GM10248 (cell line): ENCODE data around the gene KDM1B.
"Not testable (repeated sequence)": the region's sequence is repeated elsewhere in the genome, so short reads cannot be mapped to it uniquely, and the experiment has no call there.

Experiments used
- CTCF ChIA-PET: fragments of 300-600 bp; sonication (Branson Sonifier 250); formaldehyde crosslinking; extraction: SDS; loops from one replicate; lab custom pipeline; 2021; ENCODE audit warnings: antibody characterized with exemption; lab: Yijun Ruan, JAX
- POLR2A ChIA-PET: fragments of 350-650 bp; sonication (Branson Sonifier 250); formaldehyde crosslinking; extraction: SDS; loops from one replicate; lab custom pipeline; 2020; ENCODE audit warnings: antibody characterized with exemption; lab: Yijun Ruan, JAX
- DNase-seq: peaks from one replicate; pipeline ENCODE4 v3.0.0; 2012; ENCODE audit errors: extremely low spot score
- TF ChIP-seq, protein P1 (sequence below): IDR thresholded peaks from 2 replicates; pipeline ENCODE4 v1.5.1; 2012; ENCODE audit warnings: mild to moderate bottlenecking, low read depth; ENCODE audit errors: extremely low read depth, missing control alignments, control extremely low read depth

KDM1B gene

DNA sequence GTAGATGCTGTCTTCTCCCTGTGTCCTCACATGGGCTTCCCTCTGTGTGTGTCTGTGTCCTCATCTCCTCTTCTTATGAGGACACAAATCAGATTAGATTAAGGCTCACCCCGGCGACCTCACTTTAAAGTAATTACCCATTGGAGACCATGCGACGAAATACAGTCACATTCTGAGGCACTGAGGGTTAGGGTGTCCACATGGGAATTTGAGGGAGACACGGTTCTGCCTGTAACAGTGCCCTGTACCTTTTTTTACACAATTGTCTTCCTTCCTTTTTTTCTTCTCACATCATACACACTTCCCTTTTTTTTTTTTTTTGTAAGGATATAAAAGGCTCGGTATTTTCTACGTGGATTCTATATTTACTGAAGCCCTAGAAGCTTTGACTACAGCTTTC lies 60.2 kb downstream of the KDM1B start:
- TF ChIP-seq, protein P1, sequence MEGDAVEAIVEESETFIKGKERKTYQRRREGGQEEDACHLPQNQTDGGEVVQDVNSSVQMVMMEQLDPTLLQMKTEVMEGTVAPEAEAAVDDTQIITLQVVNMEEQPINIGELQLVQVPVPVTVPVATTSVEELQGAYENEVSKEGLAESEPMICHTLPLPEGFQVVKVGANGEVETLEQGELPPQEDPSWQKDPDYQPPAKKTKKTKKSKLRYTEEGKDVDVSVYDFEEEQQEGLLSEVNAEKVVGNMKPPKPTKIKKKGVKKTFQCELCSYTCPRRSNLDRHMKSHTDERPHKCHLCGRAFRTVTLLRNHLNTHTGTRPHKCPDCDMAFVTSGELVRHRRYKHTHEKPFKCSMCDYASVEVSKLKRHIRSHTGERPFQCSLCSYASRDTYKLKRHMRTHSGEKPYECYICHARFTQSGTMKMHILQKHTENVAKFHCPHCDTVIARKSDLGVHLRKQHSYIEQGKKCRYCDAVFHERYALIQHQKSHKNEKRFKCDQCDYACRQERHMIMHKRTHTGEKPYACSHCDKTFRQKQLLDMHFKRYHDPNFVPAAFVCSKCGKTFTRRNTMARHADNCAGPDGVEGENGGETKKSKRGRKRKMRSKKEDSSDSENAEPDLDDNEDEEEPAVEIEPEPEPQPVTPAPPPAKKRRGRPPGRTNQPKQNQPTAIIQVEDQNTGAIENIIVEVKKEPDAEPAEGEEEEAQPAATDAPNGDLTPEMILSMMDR, result no peak
- CTCF ChIA-PET, result no interaction called here
- no peak for DNase-seq
- POLR2A ChIA-PET, result no interaction called here

DNA sequence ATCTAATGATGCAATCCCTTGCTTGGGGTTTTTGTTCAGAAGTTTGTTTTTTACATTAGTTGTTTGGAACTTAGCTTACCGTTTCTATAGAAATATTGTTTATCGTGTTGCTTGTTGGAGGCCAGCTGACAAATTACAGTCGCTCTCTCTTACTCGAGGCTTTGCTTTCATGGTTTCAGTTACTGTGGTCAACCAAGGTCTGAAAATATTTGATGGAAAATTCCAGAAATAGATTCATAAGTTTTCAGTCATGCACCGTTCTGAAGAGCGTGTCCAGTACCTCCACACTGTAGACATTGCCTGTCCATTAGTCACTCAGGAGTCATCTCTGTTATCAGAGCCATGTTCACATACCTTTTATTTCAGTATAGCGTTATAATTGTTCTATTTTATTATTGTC lies 61.2 kb downstream of the KDM1B start:
- TF ChIP-seq, protein P1, result no peak
- no peak for DNase-seq
- ChIA-PET POLR2A (no interaction called here), CTCF (interaction anchor here (0.7 kb wide), 1 partner anchor 15 kb away, joined by 3 read pairs; no protein-coding TSS in a partner anchor)

DNA sequence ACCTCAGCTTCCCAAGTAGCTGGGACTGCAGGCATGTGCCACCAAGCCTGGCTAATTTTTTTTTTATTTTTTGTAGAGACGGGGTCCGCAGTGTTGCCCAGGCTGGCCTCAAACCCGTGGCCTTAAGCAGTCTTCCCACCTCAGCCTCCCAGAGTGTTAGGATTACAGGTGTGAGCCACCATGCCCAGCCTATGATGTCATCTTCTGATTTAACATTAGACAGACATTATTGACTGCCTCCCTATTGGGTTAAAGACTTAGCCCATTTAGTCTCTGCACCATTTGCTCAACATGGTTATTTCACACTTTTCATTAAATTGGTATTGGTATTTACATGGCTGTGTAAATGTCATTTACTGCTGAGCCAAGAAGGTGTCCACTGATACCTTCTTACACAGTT lies 63.0 kb downstream of the KDM1B start:
- TF ChIP-seq, protein P1, result no peak
- DNase-seq, result no peak
- CTCF ChIA-PET, result interaction anchor here (0.9 to 1.9 kb wide), 2 partner anchors 24 to 34 kb away, joined by 3 to 5 read pairs; no protein-coding TSS in a partner anchor
- POLR2A ChIA-PET, result no interaction called here

DNA sequence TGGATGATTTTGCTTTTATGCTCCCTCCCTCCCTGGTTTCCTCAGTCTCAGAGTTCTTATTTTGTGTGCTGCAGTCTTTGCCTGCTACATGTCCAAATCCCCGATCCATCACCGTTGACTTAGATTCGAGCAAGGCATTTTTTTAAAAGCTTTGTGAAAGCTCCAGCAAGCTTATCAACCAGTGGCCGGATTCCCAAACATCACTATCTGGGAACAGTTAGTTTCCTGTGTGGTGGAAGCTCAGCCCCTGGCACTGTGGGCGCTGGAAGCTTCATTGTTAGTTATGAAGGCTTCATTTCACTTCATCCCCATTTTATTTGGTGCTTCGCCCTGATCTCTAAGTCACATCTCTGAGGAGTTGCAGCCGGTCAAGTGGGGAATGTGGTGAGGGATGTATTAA lies 64.4 kb downstream of the KDM1B start:
- TF ChIP-seq, protein P1, result no peak
- ChIA-PET POLR2A (no interaction called here), CTCF (no interaction called here)
- no peak for DNase-seq

DNA sequence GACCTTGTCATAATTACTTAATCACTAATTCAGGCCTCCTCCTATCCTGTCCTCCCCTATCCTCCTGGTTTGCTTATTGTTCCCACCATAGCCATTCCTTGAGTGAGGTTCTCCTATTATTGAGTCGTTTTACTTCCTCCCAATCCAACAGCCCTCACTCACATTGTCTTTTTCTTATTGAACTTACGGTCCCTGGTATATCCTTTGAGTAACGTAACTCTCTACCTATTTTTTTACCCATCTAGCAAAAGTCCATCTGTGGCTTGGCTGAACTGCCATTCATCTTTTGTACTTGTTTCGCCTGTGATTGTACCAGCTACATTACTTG lies 66.0 kb downstream of the KDM1B start:
- CTCF ChIA-PET, result interaction anchor here (2.3 kb wide), 1 partner anchor 14 kb away, joined by 7 read pairs; no protein-coding TSS in a partner anchor
- no peak for DNase-seq
- POLR2A ChIA-PET, result no interaction called here
- TF ChIP-seq, protein P1, result no peak

DNA sequence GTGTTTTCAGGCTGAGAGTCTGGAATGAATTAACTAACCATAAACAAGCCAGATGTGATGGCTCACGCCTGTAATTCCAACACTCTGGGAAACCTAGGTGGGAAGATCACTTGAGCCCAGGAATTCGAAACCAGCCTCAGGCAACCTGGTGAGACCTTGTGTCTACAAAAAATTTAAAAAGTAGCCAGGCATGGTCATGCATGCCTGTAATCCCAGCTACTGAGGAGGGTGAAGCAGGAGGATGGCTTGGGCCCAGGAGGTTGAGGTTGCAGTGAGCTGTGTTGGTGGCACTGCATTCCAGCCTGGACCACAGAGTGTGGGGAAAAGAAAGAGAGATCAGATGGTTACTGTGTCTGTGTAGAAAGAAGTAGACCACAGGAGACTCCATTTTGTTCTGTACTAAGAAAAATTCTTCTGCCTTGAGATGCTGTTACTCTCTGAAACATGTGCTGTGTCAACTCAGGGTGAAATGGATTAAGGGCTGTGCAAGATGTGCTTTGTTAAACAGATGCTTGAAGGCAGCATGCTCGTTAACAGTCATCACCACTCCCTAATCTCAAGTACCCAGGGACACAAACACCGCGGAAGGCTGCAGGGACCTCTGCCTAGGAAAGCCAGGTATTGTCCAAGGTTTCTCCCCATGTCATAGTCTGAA lies 71.4 kb downstream of the KDM1B start:
- CTCF ChIA-PET, result interaction anchor here (1.5 kb wide), 1 partner anchor 15 kb away, joined by 7 read pairs; no protein-coding TSS in a partner anchor
- DNase-seq, POLR2A ChIA-PET: not testable (repeated sequence)

DNA sequence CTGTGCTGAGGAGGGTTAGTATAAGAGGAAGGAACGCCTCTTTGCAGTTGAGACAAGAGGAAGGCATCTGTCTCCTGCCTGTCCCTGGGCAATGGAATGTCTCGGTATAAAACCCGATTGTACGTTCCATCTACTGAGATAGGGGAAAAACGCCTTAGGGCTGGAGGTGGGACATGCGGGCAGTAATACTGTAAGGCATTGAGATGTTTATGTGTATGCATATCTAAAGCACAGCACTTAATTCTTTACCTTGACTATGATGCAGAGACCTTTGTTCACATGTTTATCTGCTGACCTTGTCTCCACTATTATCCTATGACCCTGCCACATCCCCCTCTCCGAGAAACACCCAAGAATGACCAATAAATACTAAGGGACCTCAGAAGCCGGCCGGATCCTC lies 71.9 kb downstream of the KDM1B start:
- CTCF ChIA-PET, DNase-seq, POLR2A ChIA-PET: not testable (repeated sequence)

DNA sequence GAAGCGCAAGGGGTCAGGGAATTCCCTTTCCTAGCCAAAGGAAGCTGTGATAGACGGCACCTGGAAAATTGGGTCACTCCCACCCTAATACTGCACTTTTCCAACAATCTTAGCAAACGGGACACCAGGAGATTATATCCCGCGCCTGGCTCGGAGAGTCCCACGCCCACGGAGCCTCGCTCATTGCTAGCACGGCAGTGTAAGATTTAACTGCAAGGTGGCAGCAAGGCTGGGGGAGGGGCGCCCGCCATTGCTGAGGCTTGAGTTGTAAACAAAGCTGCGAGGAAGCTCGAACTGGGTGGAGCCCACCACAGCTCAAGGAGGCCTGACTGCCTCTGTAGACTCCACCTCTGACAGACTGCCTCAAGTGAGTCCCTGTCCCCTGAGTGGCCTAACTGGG lies 73.4 kb downstream of the KDM1B start:
- POLR2A ChIA-PET, result not testable (repeated sequence)

DNA sequence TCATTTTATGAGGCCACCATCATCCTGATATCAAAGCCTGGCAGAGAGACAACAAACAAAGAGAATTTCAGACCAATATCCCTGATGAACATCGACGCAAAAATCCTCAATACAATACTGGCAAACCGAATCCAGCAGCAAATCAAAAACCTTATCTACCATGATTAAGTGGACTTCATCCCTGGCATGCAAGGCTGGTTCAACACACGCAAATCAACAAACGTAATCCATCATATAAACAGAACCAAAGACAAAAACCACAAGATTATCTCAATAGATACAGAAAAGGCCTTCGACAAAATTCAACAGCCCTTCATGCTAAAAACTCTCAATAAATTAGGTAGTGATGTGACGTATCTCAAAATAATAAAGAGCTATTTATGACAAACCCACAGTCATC lies 76.6 kb downstream of the KDM1B start:
- DNase-seq, POLR2A ChIA-PET: not testable (repeated sequence)
- CTCF ChIA-PET, result interaction anchor here (1.4 kb wide), 1 partner anchor 31 kb away, joined by 3 read pairs; no protein-coding TSS in a partner anchor

More for the DNA sequence above, 73.4 kb downstream of the KDM1B start:
- not testable (repeated sequence) for DNase-seq
- CTCF ChIA-PET, result interaction anchor here (0.9 to 1.5 kb wide), 3 partner anchors 13 to 27 kb away, joined by 3 to 4 read pairs (median 4); no protein-coding TSS in a partner anchor

DNA sequence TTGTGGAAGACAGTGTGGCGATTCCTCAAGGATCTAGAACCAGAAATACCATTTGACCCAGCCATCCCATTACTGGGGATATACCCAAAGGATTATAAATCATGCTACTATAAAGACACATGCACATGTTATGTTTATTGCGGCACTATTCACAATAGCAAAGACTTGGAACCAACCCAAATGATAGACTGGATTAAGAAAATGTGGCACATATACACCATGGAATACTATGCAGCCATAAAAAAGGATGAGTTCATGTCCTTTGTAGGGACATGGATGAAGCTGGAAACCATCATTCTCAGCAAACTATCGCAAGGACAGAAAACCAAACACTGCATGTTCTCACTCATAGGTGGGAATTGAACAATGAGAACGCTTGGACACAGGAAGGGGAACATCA lies 78.5 kb downstream of the KDM1B start:
- POLR2A ChIA-PET, DNase-seq, CTCF ChIA-PET: not testable (repeated sequence)
